ENCODE measurements around the gene PAF1. TPM values are rescaled to one million over a fixed set of nuclear protein-coding genes. Genes with fewer than 3 reads are reported as not detected.

The PAF1 gene
- total and polyA plus RNA-seq, 2 of the 13 experiments (the other 11 are each of a cell fraction or from before 2014, with no cell fraction given): 30.2 to 31.1 TPM

DNA sequence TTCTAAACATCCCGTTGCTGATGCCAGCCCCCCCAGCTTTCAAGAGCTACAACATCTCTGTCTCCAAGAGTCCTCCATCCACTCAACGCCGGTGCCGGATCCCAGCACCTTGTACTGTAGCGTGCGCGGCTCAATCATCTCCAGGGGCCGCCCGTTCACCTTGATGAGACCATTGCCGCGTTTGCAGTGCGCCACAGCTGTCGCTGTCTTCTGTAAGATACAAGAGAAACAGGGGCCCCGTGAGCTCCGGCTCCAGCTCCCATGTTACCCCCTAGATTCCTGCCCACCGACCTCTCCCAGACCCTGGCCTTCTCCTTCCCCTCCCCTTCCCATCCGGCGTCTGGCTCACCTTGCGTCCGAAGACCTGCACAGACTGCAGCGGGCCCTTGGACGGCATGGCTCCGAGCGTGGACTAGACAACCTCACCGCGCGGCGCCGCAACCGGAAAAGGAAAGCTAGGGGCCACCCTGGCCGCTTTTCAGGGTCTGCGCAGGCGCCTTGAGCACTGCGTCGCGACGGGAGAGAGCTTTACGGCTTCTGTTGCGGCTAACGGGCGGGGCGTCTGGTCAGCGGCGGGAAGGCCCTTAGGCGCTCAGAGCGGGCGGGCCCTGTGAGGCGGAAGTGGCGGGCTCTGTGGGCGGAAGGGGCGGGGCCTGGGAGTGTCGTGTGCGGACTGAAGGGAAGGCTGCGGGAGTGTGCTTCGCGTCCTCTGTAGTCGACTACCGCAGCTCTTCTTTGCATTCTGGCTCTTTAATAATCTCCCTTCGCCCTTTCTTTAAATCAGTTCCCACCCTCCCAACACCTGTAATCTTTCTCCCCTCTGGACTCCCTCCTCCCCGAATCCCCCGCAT, 44.8 kb upstream of the PAF1 start, which contains the start of gene RPS16 (continued):
- TF ChIP-seq, protein P1, sequence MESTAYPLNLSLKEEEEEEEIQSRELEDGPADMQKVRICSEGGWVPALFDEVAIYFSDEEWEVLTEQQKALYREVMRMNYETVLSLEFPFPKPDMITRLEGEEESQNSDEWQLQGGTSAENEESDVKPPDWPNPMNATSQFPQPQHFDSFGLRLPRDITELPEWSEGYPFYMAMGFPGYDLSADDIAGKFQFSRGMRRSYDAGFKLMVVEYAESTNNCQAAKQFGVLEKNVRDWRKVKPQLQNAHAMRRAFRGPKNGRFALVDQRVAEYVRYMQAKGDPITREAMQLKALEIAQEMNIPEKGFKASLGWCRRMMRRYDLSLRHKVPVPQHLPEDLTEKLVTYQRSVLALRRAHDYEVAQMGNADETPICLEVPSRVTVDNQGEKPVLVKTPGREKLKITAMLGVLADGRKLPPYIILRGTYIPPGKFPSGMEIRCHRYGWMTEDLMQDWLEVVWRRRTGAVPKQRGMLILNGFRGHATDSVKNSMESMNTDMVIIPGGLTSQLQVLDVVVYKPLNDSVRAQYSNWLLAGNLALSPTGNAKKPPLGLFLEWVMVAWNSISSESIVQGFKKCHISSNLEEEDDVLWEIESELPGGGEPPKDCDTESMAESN (CRISPR knock-in tag; conservative IDR thresholded peaks at IDR 0.05): peak; percentile 96
- TF ChIP-seq KMT2A (CRISPR knock-in tag; IDR thresholded peaks at IDR 0.05) (peak; percentile 81; the same call in 1 of the 2 replicates), GZF1 (CRISPR knock-in tag; IDR thresholded peaks at IDR 0.05) (0 out of 2 replicates have a peak, but pooled peaks have one; percentile 65), MED8 (CRISPR knock-in tag; IDR thresholded peaks at IDR 0.05; ENCODE audit: insufficient replicate concordance) (peak; percentile 68), NCOA1 (CRISPR knock-in tag; IDR thresholded peaks at IDR 0.05) (0 out of 2 replicates have a peak, but pooled peaks have one; percentile 16), ZNF792 (CRISPR knock-in tag; IDR thresholded peaks at IDR 0.05) (peak; percentile 77; the same call in 1 of the 2 replicates), XRCC5 (optimal IDR thresholded peaks at IDR 0.05; ENCODE audit: low read length) (no peak), ZNF543 (CRISPR knock-in tag; IDR thresholded peaks at IDR 0.05) (peak; percentile 85), NR2C2 (CRISPR knock-in tag; IDR thresholded peaks at IDR 0.05; ENCODE audit: borderline replicate concordance) (peak; percentile 96), ZNF317 (CRISPR knock-in tag; IDR thresholded peaks at IDR 0.05) (peak; percentile 87), ZNF850 (CRISPR knock-in tag; conservative IDR thresholded peaks at IDR 0.05) (no peak), NKX3-1 (CRISPR knock-in tag; IDR thresholded peaks at IDR 0.05) (no peak), RFX5 (IDR thresholded peaks at IDR 0.05; ENCODE audit: low read depth, low read length) (no peak), RXRA (CRISPR knock-in tag; IDR thresholded peaks at IDR 0.05) (peak; percentile 68), ZNF335 (CRISPR knock-in tag; IDR thresholded peaks at IDR 0.05) (peak; percentile 90; the same call in 1 of the 2 replicates)
- TF ChIP-seq, protein P2, sequence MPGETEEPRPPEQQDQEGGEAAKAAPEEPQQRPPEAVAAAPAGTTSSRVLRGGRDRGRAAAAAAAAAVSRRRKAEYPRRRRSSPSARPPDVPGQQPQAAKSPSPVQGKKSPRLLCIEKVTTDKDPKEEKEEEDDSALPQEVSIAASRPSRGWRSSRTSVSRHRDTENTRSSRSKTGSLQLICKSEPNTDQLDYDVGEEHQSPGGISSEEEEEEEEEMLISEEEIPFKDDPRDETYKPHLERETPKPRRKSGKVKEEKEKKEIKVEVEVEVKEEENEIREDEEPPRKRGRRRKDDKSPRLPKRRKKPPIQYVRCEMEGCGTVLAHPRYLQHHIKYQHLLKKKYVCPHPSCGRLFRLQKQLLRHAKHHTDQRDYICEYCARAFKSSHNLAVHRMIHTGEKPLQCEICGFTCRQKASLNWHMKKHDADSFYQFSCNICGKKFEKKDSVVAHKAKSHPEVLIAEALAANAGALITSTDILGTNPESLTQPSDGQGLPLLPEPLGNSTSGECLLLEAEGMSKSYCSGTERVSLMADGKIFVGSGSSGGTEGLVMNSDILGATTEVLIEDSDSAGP (CRISPR knock-in tag; IDR thresholded peaks at IDR 0.05; ENCODE audit: borderline replicate concordance): peak; percentile 94; the same call in 1 of the 2 replicates
- TF ChIP-seq, protein P3, sequence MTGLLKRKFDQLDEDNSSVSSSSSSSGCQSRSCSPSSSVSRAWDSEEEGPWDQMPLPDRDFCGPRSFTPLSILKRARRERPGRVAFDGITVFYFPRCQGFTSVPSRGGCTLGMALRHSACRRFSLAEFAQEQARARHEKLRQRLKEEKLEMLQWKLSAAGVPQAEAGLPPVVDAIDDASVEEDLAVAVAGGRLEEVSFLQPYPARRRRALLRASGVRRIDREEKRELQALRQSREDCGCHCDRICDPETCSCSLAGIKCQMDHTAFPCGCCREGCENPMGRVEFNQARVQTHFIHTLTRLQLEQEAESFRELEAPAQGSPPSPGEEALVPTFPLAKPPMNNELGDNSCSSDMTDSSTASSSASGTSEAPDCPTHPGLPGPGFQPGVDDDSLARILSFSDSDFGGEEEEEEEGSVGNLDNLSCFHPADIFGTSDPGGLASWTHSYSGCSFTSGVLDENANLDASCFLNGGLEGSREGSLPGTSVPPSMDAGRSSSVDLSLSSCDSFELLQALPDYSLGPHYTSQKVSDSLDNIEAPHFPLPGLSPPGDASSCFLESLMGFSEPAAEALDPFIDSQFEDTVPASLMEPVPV (CRISPR knock-in tag; IDR thresholded peaks at IDR 0.05): no peak
- TF ChIP-seq, protein P4, sequence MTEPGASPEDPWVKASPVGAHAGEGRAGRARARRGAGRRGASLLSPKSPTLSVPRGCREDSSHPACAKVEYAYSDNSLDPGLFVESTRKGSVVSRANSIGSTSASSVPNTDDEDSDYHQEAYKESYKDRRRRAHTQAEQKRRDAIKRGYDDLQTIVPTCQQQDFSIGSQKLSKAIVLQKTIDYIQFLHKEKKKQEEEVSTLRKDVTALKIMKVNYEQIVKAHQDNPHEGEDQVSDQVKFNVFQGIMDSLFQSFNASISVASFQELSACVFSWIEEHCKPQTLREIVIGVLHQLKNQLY (CRISPR knock-in tag; IDR thresholded peaks at IDR 0.05): 0 out of 2 replicates have a peak, but pooled peaks have one; percentile 41
- TF ChIP-seq, protein P5, sequence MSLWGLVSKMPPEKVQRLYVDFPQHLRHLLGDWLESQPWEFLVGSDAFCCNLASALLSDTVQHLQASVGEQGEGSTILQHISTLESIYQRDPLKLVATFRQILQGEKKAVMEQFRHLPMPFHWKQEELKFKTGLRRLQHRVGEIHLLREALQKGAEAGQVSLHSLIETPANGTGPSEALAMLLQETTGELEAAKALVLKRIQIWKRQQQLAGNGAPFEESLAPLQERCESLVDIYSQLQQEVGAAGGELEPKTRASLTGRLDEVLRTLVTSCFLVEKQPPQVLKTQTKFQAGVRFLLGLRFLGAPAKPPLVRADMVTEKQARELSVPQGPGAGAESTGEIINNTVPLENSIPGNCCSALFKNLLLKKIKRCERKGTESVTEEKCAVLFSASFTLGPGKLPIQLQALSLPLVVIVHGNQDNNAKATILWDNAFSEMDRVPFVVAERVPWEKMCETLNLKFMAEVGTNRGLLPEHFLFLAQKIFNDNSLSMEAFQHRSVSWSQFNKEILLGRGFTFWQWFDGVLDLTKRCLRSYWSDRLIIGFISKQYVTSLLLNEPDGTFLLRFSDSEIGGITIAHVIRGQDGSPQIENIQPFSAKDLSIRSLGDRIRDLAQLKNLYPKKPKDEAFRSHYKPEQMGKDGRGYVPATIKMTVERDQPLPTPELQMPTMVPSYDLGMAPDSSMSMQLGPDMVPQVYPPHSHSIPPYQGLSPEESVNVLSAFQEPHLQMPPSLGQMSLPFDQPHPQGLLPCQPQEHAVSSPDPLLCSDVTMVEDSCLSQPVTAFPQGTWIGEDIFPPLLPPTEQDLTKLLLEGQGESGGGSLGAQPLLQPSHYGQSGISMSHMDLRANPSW (CRISPR knock-in tag; IDR thresholded peaks at IDR 0.05; ENCODE audit: borderline replicate concordance): no peak

Data from HepG2 (cell line).